ENCODE measurements around the gene PREX1. TPM values are rescaled to one million over a fixed set of nuclear protein-coding genes. Genes with fewer than 3 reads are reported as not detected.

The PREX1 gene
- total and polyA plus RNA-seq, 2 of the 4 experiments (the other 2 are of a cell fraction), result 0.67 to 0.72 TPM

- Histone ChIP-seq H3K9me1 (ENCODE audit: insufficient read depth, low read length) (no peaks in the 10 kb centered on the region), H2AK9ac (replicated peaks; ENCODE audit: low read depth, low read length, poor library complexity) (no peak overlapping the region), H3K23ac (ENCODE audit: low read depth, low read length) (no peak overlapping the region), H3K36me3 (ENCODE audit: control insufficient read depth, insufficient read depth, low read length) (no peaks in the 10 kb centered on the region), H4K8ac (ENCODE audit: low read depth in 2 of 2, low read length in 2 of 2) (no peak overlapping the region), H4K91ac (ENCODE audit: insufficient read depth, low read depth, low read length) (no peak overlapping the region), H3K27ac (ENCODE audit: insufficient read depth, low read length) (no peak overlapping the region), H3K79me1 (ENCODE audit: low read depth in 1 of 2, low read length in 2 of 2) (no peaks in the 10 kb centered on the region), H4K5ac (ENCODE audit: low read depth, low read length) (no peak overlapping the region), H3K4me2 (ENCODE audit: low read depth, low read length) (no peak overlapping the region), H2AK5ac (ENCODE audit: low read depth, low read length) (no peak overlapping the region), H3K4ac (ENCODE audit: low read depth, low read length) (no peak overlapping the region), H3K9ac (ENCODE audit: low read depth, low read length) (no peak overlapping the region), H3K4me1 (ENCODE audit: control insufficient read depth, insufficient read depth, low read length) (no peaks in the 10 kb centered on the region), H2BK5ac (ENCODE audit: low read depth, low read length, poor library complexity, severe bottlenecking) (no peak overlapping the region), H2BK20ac (ENCODE audit: low read depth, low read length) (no peak overlapping the region), H2BK15ac (ENCODE audit: low read depth, low read length) (no peak overlapping the region), H3K56ac (ENCODE audit: extremely low read depth, insufficient read depth, low read length) (no peak overlapping the region), H3K14ac (replicated peaks; ENCODE audit: low read depth, low read length) (no peak overlapping the region), H3K27me3 (ENCODE audit: control insufficient read depth, insufficient read depth, low read length) (peaks cover 9% of the 10 kb centered on the region; the same call in 1 of the 2 replicates), H4K20me1 (ENCODE audit: insufficient read depth, low read length) (no peaks in the 10 kb centered on the region), H3K4me3 (ENCODE audit: insufficient read depth, low read depth, low read length) (no peak overlapping the region), H2BK120ac (ENCODE audit: low read depth, low read length) (no peak overlapping the region), H3K18ac (ENCODE audit: low read depth, low read length) (no peak overlapping the region), H2AFZ (replicated peaks; ENCODE audit: low read length, poor library complexity) (no peak overlapping the region), H3K9me3 (ENCODE audit: control insufficient read depth, insufficient read depth, low read length) (no peaks in the 10 kb centered on the region)
- ChIA-PET CTCF (no interaction called here), POLR2A (ENCODE audit: unreplicated experiment) (no interaction called here)
- TF ChIP-seq CTCF (conservative IDR thresholded peaks at IDR 0.05; ENCODE audit: low read depth, low read length) (no peak), CEBPB (IDR thresholded peaks at IDR 0.05; ENCODE audit: low read depth, low read length) (no peak), RFX5 (IDR thresholded peaks at IDR 0.05; ENCODE audit: low read depth, low read length) (no peak), POLR2A (IDR thresholded peaks at IDR 0.05; ENCODE audit: low read depth, low read length) (no peak), SMC3 (IDR thresholded peaks at IDR 0.05; ENCODE audit: low read depth, low read length) (no peak), RCOR1 (IDR thresholded peaks at IDR 0.05; ENCODE audit: insufficient replicate concordance, low read length) (no peak), RAD21 (IDR thresholded peaks at IDR 0.05; ENCODE audit: low read length) (no peak), MAFK (IDR thresholded peaks at IDR 0.05; ENCODE audit: low read depth, low read length) (no peak), MAZ (IDR thresholded peaks at IDR 0.05; ENCODE audit: borderline replicate concordance, low read depth, low read length) (no peak), MXI1 (IDR thresholded peaks at IDR 0.05; ENCODE audit: borderline replicate concordance, low read depth, low read length) (no peak)
- intact Hi-C loops (cut with micrococcal nuclease) (no loop called here), dilution Hi-C loops (cut with HindIII; ENCODE audit: low sequenced_read_pairs, unreplicated experiment) (no loop called here), in situ Hi-C loops (cut with MboI; ENCODE audit: low sequenced_read_pairs) (no loop called here)
- WGBS, 2 experiments (ENCODE audit: extremely low coverage in 2 of 2, insufficient read length in 1 of 2), result 100% methylated on average over 1 of the region's 14 CpGs; no CpG with 5 or more reads in 1 of the 2 experiments
- no TSS peak for BruUV-seq (replicated peaks)
- DNase-seq (no peak), ATAC-seq (ENCODE audit: low read depth) (no peak)
Measured at GRCh38 chr20:48816282-48817205, 11.3 kb downstream of the PREX1 start.
